HG03469 (cell line): ENCODE measurements around the gene UGT1A7.

ENCODE experiments used
- ATAC-seq: cut with Tn5 transposase; IDR thresholded peaks from one replicate; pipeline ENCODE4 v1.9.1; 2021; ENCODE audit warnings: mild to moderate bottlenecking, moderate library complexity, moderate number of reproducible peaks; ENCODE audit not compliant: unreplicated experiment

Gene UGT1A7

GRCh38 chr2:233794128-233794658 lies 112.5 kb downstream of the UGT1A7 start:
- ATAC-seq: no peak

DNA sequence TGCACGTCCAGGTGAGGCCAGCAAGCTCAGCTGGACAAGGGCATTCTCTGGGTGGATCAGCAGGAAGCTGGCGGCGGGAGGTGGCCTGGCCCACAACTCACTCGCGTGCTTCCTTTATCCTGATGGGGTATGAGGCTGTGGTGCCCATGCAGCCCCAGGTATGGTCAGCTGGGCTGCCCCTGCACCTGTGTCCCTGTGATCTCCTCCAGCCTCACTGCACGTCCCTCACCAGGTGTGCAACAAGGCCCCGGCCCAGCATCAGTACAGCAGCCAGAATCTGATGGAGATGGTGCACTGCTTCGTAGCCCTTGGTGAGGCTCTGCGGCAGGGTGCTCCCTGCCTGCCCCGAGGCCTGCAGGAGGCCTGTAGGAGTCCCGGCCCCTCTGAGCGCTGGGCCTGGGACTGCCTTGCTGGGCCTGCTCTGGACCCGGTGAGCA lies 114.1 kb downstream of the UGT1A7 start:
- no peak for ATAC-seq

DNA sequence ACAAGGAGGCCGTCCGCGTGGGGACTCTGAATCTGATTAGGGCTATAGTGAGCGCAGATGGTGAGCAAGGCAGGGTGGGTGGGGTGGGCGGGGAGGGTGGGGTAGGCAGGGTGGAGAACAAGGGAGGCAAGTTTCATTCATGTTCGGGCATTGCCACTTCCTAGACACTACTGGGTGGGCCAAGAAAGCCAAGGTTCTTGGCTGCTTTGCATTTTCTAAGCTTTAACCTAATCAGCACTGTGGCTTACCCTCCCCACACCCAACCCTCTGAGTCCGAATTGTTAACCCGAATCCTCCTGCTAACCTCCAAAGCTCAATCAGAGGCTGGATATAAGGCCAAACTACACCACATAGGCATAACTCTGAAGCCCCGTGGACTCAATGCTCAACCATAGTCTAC lies 114.6 kb downstream of the UGT1A7 start:
- ATAC-seq: no peak

GRCh38 chr2:233798335-233799086 lies 116.8 kb downstream of the UGT1A7 start:
- no peak for ATAC-seq

- ATAC-seq: no peak
Measured at GRCh38 chr2:233799087-233799665, 117.5 kb downstream of the UGT1A7 start.

- ATAC-seq: no peak
Measured at GRCh38 chr2:233799716-233800115, 118.0 kb downstream of the UGT1A7 start.

DNA sequence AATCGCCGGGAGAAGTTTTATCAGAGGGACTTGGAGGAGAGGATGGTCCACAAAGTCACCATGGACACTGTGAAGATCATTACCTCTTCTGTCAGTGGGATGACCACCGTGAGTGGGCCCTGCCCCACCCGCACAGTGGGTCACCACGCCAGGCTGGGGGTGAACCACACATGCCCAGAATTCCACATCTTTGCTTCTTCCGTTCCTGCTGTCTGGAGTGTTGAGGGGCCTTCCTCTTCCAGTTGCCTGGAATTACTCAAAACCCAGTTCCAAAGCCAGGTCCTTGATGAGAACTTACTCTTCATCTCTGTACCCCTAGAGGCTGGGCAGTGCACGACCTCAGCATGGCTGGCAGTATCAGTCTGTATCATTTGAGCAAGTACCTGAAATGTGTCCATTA lies 118.5 kb downstream of the UGT1A7 start:
- ATAC-seq: no peak

DNA sequence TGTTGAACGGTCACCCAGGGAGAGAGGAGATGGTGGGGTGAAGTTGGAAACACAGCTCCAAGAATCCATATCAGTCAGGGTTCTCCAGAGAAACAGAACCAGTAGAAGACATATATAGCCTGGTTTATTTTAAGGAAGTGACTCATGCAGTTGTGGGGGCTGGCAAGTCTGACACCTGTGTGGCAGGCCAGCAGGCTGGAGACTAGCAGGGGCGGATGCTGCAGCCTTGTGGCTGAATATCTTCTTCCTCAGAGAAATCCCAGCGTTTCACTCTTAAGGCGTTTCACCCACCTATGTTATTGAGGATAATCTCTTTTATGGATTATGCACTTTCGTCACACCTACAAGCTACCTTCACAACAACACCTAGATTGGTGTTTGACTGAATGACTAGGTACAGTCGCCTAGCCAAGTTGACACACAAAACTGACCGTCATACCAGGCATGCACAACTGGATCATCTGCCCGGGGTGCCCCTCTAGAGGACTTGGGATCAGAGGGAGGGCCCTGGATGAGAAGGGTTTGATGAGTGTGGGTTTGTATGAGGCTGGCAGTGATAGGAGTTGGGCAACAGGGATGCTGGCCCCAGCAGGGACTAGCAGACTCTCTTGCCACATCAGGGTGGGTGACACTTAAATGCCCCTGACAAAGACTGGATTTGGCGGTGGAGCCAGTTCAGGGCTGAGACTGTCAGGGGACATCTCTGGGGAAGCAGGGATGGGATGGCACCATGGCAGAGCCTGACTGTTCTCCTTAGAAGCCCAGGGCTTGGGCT lies 119.8 kb downstream of the UGT1A7 start:
- no peak for ATAC-seq

- no peak for ATAC-seq
Measured at GRCh38 chr2:233802132-233802815, 120.6 kb downstream of the UGT1A7 start.

GRCh38 chr2:233803292-233803911 lies 121.7 kb downstream of the UGT1A7 start:
- no peak for ATAC-seq

- ATAC-seq: no peak
Measured at GRCh38 chr2:233803994-233804393, 122.3 kb downstream of the UGT1A7 start.

- no peak for ATAC-seq
Measured at GRCh38 chr2:233807215-233807865, 125.6 kb downstream of the UGT1A7 start.

GRCh38 chr2:233807966-233808935 lies 126.5 kb downstream of the UGT1A7 start:
- no peak for ATAC-seq

GRCh38 chr2:233810385-233810784 lies 128.7 kb downstream of the UGT1A7 start:
- no peak for ATAC-seq

DNA sequence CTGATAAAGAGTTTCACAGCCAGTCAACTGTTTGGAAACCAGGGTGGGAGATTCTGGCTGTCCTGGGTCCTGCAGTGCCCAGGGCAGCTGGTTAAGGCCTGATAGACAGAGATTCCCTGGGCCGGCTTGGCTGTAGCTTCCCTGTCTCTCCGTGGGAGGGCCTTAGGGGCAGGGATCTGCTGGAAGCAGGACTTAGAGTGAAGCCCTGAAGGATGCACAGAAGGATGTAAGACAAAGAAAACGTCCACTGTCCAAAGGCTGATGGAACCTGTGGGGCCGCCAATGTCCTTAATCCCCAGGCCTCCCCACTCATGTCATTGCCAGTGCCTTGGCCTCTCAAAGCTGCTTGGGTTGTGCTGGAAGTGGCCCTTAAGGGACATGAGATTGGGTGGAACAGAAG lies 129.4 kb downstream of the UGT1A7 start:
- no peak for ATAC-seq

DNA sequence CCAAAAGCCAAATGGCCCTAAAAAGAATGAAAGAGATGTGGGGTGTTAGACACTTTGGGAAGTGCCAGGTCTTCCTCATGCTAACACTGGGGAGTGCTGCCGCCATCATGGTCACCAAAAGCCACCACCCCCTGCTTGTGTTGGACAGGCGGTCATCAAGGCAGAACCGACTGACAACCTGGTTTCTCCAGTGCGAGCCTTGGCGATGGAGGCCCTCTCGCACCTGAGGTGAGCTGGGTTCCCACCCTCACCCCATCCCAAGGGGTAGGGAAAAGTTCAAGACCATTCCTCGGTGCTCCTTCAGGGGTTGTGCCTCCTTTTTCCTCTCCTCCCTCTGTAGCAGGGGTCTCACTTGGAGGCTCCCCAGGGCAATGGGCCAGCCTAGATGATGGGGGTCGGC lies 130.0 kb downstream of the UGT1A7 start:
- no peak for ATAC-seq

- no peak for ATAC-seq
Measured at GRCh38 chr2:233813236-233814055, 131.7 kb downstream of the UGT1A7 start.
